ENCODE data around the gene NTN1. TPM values are rescaled to one million over a fixed set of nuclear protein-coding genes. Genes with fewer than 3 reads are reported as not detected.

The NTN1 gene
- total and polyA plus RNA-seq, 2 experiments from 2014 or later: 0.11 to 0.21 TPM

DNA sequence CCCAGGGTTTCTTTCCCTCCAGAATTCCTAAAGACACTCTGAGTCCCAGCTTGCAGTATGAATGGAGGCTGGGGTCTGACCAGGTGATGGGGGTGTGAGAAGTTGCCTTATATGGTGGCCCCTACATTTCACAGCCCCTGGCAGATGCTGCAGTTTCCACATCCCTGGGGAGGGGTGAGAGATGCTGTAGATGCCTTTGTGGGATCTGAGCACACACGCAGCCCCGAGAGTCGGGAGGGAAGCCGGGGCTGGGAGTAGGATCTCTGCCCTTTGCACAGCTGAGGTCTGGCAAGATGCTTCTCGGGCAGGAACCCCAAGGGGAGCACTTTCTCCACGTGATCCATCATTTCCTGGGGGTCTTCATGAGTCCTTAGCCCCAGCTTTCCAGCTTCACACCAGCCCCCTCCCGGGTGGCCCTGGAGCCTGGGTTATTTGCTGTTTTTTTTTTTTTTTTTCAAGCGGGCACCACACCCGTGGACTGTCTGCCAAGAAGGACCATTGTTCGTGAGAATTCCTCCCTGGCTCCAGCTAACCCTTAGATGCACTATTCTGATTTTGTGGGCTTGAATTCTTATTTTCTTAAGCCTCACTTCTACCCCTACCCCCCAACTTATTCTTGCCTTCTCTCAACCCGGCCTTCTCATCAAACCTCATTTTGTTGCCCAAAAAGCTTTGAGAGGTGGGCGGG is 50.6 kb downstream of the NTN1 start:
- no peaks in the 10 kb centered on the region for H3F3A ChIP-seq (ENCODE audit: insufficient read depth)
- peaks cover 14% of the 10 kb centered on the region for H3K27me3 ChIP-seq (replicated peaks; ENCODE audit: insufficient read depth)
- H4K20me1 ChIP-seq (ENCODE audit: insufficient read depth): no peaks in the 10 kb centered on the region
- in situ Hi-C loops (cut with MboI): no loop called here
- H2AFZ ChIP-seq: peak overlapping the region; percentile 56
- peak; percentile 36 for DNase-seq
- no peak overlapping the region for H3K9ac ChIP-seq
- TF ChIP-seq EZH2phosphoT487 (IDR thresholded peaks at IDR 0.05; ENCODE audit: insufficient read depth, low read depth) (no peak), EZH2 (IDR thresholded peaks at IDR 0.05; ENCODE audit: insufficient read depth, poor library complexity, severe bottlenecking) (no peak)
- whole genome bisulfite sequencing, 2 experiments (ENCODE audit: low coverage in 1 of 2, low lambda C conversion rate in 2 of 2, missing lambda C conversion rate in 2 of 2): 13 to 14% methylated on average over 9 to 12 of the region's 12 CpGs
- no peaks in the 10 kb centered on the region for H3K9me2 ChIP-seq (ENCODE audit: insufficient read depth)
- no peaks in the 10 kb centered on the region for H3K79me2 ChIP-seq (ENCODE audit: insufficient read depth)
- H3K4me2 ChIP-seq (ENCODE audit: unreplicated experiment): peak overlapping the region; percentile 42
- no peak overlapping the region for H3K4me3 ChIP-seq
- H3K36me3 ChIP-seq (ENCODE audit: low read depth): no peaks in the 10 kb centered on the region
- H3K9me3 ChIP-seq (ENCODE audit: low read depth): no peaks in the 10 kb centered on the region
- no peak overlapping the region for H3K27ac ChIP-seq
- peaks cover 7% of the 10 kb centered on the region; the same call in 1 of the 2 replicates for H3K4me1 ChIP-seq (ENCODE audit: insufficient read depth)

DNA sequence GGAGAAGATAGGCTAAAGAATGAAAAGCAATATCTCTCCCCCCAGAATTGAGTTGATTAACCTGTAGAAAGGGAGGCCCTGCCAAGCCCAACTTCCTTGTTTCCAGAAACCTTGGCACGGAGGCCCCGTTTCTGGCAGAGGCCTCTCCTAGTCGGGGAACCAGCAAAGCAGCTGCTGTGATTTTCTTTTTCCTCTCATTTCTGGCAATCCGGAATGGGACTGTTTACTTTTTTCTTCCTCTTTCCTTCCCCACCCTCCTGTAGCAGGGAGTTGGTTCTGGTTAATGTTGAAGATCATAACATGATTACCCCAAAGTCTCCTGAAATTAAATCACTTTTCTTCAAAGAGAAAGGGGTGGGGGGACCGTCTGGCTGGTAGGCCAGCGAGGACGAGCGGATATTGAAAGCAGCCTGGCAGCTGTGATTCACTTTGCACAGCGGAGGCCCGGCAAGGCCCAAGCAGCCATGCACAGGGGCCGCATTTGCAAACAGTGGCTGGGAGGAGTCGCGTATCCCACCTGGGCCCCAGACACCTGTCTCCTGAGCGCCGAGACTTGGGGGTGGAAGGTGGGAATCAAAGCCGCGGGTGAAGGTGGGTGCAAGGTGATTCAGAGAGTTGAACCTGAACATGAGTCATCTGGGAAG is 51.5 kb downstream of the NTN1 start:
- peak overlapping the region; percentile 56 for H2AFZ ChIP-seq
- H3K79me2 ChIP-seq (ENCODE audit: insufficient read depth): no peaks in the 10 kb centered on the region
- TF ChIP-seq EZH2 (IDR thresholded peaks at IDR 0.05; ENCODE audit: insufficient read depth, poor library complexity, severe bottlenecking) (no peak), EZH2phosphoT487 (IDR thresholded peaks at IDR 0.05; ENCODE audit: insufficient read depth, low read depth) (no peak)
- in situ Hi-C loops (cut with MboI): no loop called here
- DNase-seq: peak; percentile 41
- H3K9me2 ChIP-seq (ENCODE audit: insufficient read depth): no peaks in the 10 kb centered on the region
- no peaks in the 10 kb centered on the region for H3K36me3 ChIP-seq (ENCODE audit: low read depth)
- WGBS, 2 experiments (ENCODE audit: low coverage in 1 of 2, low lambda C conversion rate in 2 of 2, missing lambda C conversion rate in 2 of 2): 19 to 22% methylated on average over 17 of the region's 17 CpGs
- H3K9me3 ChIP-seq (ENCODE audit: low read depth): no peaks in the 10 kb centered on the region
- H3K27me3 ChIP-seq (replicated peaks; ENCODE audit: insufficient read depth): peaks cover 14% of the 10 kb centered on the region
- no peak overlapping the region for H3K27ac ChIP-seq
- peak overlapping the region; percentile 22; the same call in 1 of the 2 replicates for H3K9ac ChIP-seq
- peaks cover 7% of the 10 kb centered on the region; the same call in 1 of the 2 replicates for H3K4me1 ChIP-seq (ENCODE audit: insufficient read depth)
- no peaks in the 10 kb centered on the region for H4K20me1 ChIP-seq (ENCODE audit: insufficient read depth)
- H3K4me3 ChIP-seq: no peak overlapping the region; the same call in 1 of the 2 replicates
- H3F3A ChIP-seq (ENCODE audit: insufficient read depth): no peaks in the 10 kb centered on the region
- peak overlapping the region; percentile 42 for H3K4me2 ChIP-seq (ENCODE audit: unreplicated experiment)

DNA sequence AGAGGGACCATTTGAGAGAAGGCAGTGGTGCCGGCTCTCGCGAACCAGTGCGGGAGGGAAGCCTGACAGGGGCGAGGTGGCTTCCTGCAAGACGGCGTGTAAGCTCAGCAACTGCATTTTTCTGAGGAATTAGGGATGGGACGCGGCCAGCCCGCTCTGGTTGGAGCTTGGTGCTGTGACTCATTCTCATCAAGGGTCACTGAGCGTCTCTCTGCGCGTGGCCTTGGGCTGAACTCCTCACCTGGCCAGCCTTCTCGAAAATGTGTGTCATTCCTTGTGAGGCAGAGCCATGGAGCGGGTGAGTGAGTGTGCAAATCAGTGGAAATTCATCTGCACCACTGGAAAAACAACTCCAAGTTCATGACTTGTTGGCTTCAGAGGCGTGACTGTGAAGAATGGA is 52.8 kb downstream of the NTN1 start:
- Histone ChIP-seq H3K9me3 (ENCODE audit: low read depth) (no peaks in the 10 kb centered on the region), H3K4me3 (no peak overlapping the region), H3K79me2 (ENCODE audit: insufficient read depth) (no peaks in the 10 kb centered on the region), H3K4me1 (ENCODE audit: insufficient read depth) (peaks cover 7% of the 10 kb centered on the region; the same call in 1 of the 2 replicates), H3K36me3 (ENCODE audit: low read depth) (no peaks in the 10 kb centered on the region), H3K27me3 (replicated peaks; ENCODE audit: insufficient read depth) (peaks cover 18% of the 10 kb centered on the region), H3K4me2 (ENCODE audit: unreplicated experiment) (no peak overlapping the region), H2AFZ (no peak overlapping the region), H3K9ac (no peak overlapping the region), H3F3A (ENCODE audit: insufficient read depth) (no peaks in the 10 kb centered on the region), H3K9me2 (ENCODE audit: insufficient read depth) (no peaks in the 10 kb centered on the region), H3K27ac (no peak overlapping the region), H4K20me1 (ENCODE audit: insufficient read depth) (no peaks in the 10 kb centered on the region)
- WGBS, 2 experiments (ENCODE audit: low coverage in 1 of 2, low lambda C conversion rate in 2 of 2, missing lambda C conversion rate in 2 of 2): 11 to 12% methylated on average over 16 of the region's 16 CpGs
- TF ChIP-seq EZH2 (IDR thresholded peaks at IDR 0.05; ENCODE audit: insufficient read depth, poor library complexity, severe bottlenecking) (no peak), EZH2phosphoT487 (IDR thresholded peaks at IDR 0.05; ENCODE audit: insufficient read depth, low read depth) (no peak)
- peak; percentile 69 for DNase-seq
- in situ Hi-C loops (cut with MboI): no loop called here

DNA sequence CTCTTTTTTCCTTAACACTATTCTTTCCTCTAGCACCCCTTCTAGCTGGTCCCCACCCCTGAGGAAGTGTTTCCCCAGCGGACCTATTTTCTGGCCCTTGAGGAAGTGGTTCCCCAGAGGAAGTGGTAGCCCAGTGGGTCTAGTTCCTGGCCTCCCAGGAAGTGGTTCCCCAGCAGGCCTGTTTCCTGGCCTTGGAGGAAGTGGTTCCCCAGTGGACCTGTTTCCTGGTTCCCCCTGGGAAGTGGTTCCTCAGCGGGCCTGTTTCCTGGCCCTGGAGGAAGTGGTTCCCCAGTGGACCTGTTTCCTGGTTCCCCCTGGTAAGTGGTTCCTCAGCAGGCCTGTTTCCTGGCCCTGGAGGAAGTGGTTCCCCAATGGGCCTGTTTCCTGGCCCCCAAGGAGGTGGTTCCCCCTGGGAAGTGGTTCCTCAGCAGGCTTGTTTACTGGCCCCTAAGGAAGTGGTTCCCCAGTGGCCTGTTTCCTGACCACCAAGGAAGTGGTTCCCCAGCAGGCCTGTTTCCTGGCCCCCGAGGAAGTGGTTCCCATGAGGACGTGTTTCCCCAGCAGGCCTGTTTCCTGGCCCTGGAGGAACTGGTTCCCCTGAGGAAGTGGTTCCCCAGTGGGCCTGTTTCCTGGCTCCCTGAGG is 58.3 kb downstream of the NTN1 start:
- 0 out of 2 replicates have a peak, but pooled peaks cover 4% of the 10 kb centered on the region for H3K27me3 ChIP-seq (replicated peaks; ENCODE audit: insufficient read depth)
- 68 to 86% methylated on average over 4 of the region's 4 CpGs for WGBS, 2 experiments (ENCODE audit: low coverage in 1 of 2, low lambda C conversion rate in 2 of 2, missing lambda C conversion rate in 2 of 2)
- no peak overlapping the region for H3K27ac ChIP-seq
- H3K36me3 ChIP-seq (ENCODE audit: low read depth): no peaks in the 10 kb centered on the region
- H3K4me1 ChIP-seq (ENCODE audit: insufficient read depth): 0 out of 2 replicates have a peak, but pooled peaks cover 5% of the 10 kb centered on the region
- H3K9me2 ChIP-seq (ENCODE audit: insufficient read depth): no peaks in the 10 kb centered on the region
- no peak overlapping the region for H3K9ac ChIP-seq
- TF ChIP-seq EZH2phosphoT487 (IDR thresholded peaks at IDR 0.05; ENCODE audit: insufficient read depth, low read depth): no peak
- no peak overlapping the region for H3K4me2 ChIP-seq (ENCODE audit: unreplicated experiment)
- H4K20me1 ChIP-seq (ENCODE audit: insufficient read depth): no peaks in the 10 kb centered on the region
- no peaks in the 10 kb centered on the region for H3K9me3 ChIP-seq (ENCODE audit: low read depth)
- in situ Hi-C loops (cut with MboI): no loop called here
- H3F3A ChIP-seq (ENCODE audit: insufficient read depth): no peaks in the 10 kb centered on the region
- no peak overlapping the region for H2AFZ ChIP-seq
- H3K79me2 ChIP-seq (ENCODE audit: insufficient read depth): no peaks in the 10 kb centered on the region
- no peak overlapping the region for H3K4me3 ChIP-seq
- DNase-seq: no peak
